HEK293 (cell line): ENCODE data around the gene ORC4.

ENCODE experiments used
- KLF8 ChIP-seq: fragments of 450-650 bp; formaldehyde crosslinking; IDR thresholded peaks from 2 replicates; pipeline ENCODE4 v1.5.1; 2016; ENCODE audit warnings: missing biosample characterization, missing genetic modification characterization
- ZNF138 ChIP-seq: fragments of 450-650 bp; formaldehyde crosslinking; IDR thresholded peaks from 2 replicates; pipeline ENCODE4 v1.5.1; 2016; ENCODE audit warnings: missing biosample characterization, missing genetic modification characterization, borderline replicate concordance
- ZNF416 ChIP-seq: fragments of 450-650 bp; formaldehyde crosslinking; IDR thresholded peaks from 2 replicates; pipeline ENCODE4 v1.5.1; 2016; ENCODE audit warnings: missing biosample characterization, missing genetic modification characterization
- ZNF530 ChIP-seq: fragments of 450-650 bp; formaldehyde crosslinking; IDR thresholded peaks from 2 replicates; pipeline ENCODE4 v1.5.1; 2016; ENCODE audit warnings: low read depth, missing biosample characterization, missing genetic modification characterization
- ZNF585B ChIP-seq: fragments of 450-650 bp; formaldehyde crosslinking; IDR thresholded peaks from 2 replicates; pipeline ENCODE4 v1.5.1; 2016; ENCODE audit warnings: missing biosample characterization, missing genetic modification characterization
- TF ChIP-seq, protein P1 (sequence below): fragments of 450-650 bp; formaldehyde crosslinking; IDR thresholded peaks from 2 replicates; pipeline ENCODE4 v1.5.1; 2017; ENCODE audit warnings: missing biosample characterization, missing genetic modification characterization
- TF ChIP-seq, protein P2 (sequence below): fragments of 450-650 bp; formaldehyde crosslinking; IDR thresholded peaks from 2 replicates; pipeline ENCODE4 v1.5.1; 2016; ENCODE audit warnings: missing biosample characterization, missing genetic modification characterization
- TF ChIP-seq, protein P3 (sequence below): fragments of 450-650 bp; formaldehyde crosslinking; IDR thresholded peaks from 2 replicates; pipeline ENCODE4 v1.5.1; 2016; ENCODE audit warnings: missing biosample characterization, missing genetic modification characterization, borderline replicate concordance
- TF ChIP-seq, protein P4 (sequence below): sonication (generic); formaldehyde crosslinking; IDR thresholded peaks from 2 replicates; pipeline ENCODE4 v1.8.1; 2022; ENCODE audit warnings: mild to moderate bottlenecking, moderate library complexity, missing genetic modification reagents
- TF ChIP-seq, protein P5 (sequence below): fragments of 450-650 bp; formaldehyde crosslinking; IDR thresholded peaks from 2 replicates; pipeline ENCODE4 v1.5.1; 2016; ENCODE audit warnings: missing biosample characterization, missing genetic modification characterization, low read depth

DNA sequence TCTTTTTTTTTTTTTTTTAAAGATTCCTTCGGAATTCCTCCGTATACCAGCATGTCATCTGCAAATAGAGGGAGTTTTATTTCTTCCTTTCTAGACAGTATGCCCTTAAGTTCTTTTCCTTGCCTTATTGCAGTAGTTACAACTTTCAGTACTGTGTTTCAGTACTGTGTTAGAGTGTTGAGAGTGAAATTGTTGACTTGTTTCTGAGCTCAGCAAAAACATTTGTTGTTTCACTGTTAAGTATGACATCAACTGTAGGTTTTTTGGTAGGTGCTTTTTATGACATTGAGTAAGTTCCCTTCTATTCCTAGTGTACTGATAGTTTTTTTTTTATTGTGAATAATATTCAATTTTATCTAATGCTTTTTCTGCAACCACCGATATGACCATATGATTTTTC, 131.9 kb downstream of the ORC4 start:
- TF ChIP-seq, protein P1, sequence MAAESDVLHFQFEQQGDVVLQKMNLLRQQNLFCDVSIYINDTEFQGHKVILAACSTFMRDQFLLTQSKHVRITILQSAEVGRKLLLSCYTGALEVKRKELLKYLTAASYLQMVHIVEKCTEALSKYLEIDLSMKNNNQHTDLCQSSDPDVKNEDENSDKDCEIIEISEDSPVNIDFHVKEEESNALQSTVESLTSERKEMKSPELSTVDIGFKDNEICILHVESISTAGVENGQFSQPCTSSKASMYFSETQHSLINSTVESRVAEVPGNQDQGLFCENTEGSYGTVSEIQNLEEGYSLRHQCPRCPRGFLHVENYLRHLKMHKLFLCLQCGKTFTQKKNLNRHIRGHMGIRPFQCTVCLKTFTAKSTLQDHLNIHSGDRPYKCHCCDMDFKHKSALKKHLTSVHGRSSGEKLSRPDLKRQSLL (tag by site-specific recombination) = no peak
- TF ChIP-seq, protein P2, sequence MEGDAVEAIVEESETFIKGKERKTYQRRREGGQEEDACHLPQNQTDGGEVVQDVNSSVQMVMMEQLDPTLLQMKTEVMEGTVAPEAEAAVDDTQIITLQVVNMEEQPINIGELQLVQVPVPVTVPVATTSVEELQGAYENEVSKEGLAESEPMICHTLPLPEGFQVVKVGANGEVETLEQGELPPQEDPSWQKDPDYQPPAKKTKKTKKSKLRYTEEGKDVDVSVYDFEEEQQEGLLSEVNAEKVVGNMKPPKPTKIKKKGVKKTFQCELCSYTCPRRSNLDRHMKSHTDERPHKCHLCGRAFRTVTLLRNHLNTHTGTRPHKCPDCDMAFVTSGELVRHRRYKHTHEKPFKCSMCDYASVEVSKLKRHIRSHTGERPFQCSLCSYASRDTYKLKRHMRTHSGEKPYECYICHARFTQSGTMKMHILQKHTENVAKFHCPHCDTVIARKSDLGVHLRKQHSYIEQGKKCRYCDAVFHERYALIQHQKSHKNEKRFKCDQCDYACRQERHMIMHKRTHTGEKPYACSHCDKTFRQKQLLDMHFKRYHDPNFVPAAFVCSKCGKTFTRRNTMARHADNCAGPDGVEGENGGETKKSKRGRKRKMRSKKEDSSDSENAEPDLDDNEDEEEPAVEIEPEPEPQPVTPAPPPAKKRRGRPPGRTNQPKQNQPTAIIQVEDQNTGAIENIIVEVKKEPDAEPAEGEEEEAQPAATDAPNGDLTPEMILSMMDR (tag by site-specific recombination) = no peak
- TF ChIP-seq, protein P3, sequence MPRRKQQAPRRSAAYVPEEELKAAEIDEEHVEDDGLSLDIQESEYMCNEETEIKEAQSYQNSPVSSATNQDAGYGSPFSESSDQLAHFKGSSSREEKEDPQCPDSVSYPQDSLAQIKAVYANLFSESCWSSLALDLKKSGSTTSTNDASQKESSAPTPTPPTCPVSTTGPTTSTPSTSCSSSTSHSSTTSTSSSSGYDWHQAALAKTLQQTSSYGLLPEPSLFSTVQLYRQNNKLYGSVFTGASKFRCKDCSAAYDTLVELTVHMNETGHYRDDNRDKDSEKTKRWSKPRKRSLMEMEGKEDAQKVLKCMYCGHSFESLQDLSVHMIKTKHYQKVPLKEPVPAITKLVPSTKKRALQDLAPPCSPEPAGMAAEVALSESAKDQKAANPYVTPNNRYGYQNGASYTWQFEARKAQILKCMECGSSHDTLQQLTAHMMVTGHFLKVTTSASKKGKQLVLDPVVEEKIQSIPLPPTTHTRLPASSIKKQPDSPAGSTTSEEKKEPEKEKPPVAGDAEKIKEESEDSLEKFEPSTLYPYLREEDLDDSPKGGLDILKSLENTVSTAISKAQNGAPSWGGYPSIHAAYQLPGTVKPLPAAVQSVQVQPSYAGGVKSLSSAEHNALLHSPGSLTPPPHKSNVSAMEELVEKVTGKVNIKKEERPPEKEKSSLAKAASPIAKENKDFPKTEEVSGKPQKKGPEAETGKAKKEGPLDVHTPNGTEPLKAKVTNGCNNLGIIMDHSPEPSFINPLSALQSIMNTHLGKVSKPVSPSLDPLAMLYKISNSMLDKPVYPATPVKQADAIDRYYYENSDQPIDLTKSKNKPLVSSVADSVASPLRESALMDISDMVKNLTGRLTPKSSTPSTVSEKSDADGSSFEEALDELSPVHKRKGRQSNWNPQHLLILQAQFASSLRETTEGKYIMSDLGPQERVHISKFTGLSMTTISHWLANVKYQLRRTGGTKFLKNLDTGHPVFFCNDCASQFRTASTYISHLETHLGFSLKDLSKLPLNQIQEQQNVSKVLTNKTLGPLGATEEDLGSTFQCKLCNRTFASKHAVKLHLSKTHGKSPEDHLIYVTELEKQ = no peak
- TF ChIP-seq, protein P4, sequence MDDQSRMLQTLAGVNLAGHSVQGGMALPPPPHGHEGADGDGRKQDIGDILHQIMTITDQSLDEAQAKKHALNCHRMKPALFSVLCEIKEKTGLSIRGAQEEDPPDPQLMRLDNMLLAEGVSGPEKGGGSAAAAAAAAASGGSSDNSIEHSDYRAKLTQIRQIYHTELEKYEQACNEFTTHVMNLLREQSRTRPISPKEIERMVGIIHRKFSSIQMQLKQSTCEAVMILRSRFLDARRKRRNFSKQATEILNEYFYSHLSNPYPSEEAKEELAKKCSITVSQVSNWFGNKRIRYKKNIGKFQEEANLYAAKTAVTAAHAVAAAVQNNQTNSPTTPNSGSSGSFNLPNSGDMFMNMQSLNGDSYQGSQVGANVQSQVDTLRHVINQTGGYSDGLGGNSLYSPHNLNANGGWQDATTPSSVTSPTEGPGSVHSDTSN (CRISPR knock-in tag) = no peak
- TF ChIP-seq ZNF585B (tag by site-specific recombination) (no peak), ZNF530 (tag by site-specific recombination) (no peak), KLF8 (no peak), ZNF416 (tag by site-specific recombination) (no peak), ZNF138 (no peak)
- TF ChIP-seq, protein P5, sequence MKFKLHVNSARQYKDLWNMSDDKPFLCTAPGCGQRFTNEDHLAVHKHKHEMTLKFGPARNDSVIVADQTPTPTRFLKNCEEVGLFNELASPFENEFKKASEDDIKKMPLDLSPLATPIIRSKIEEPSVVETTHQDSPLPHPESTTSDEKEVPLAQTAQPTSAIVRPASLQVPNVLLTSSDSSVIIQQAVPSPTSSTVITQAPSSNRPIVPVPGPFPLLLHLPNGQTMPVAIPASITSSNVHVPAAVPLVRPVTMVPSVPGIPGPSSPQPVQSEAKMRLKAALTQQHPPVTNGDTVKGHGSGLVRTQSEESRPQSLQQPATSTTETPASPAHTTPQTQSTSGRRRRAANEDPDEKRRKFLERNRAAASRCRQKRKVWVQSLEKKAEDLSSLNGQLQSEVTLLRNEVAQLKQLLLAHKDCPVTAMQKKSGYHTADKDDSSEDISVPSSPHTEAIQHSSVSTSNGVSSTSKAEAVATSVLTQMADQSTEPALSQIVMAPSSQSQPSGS (tag by site-specific recombination) = no peak
